T-helper 2 cell (primary cell): ENCODE results near the gene PMVK.
A peak's percentile ranks its signal among the peaks of the same experiment; 100 is the strongest.

Experiments used
- DNase-seq, 5 experiments: peaks; one replicate each; pipeline versions ENCODE4 v3.0.0 to v3.0.0-alpha.2; 2012 to 2022

PMVK gene

GRCh38 chr1:154945962-154946850 lies 9.7 kb upstream of the PMVK start:
- DNase-seq: no peak

GRCh38 chr1:154945160-154945961 lies 8.8 kb upstream of the PMVK start:
- no peak for DNase-seq

- no peak for DNase-seq
Measured at GRCh38 chr1:154944401-154945159, 8.1 kb upstream of the PMVK start.

GRCh38 chr1:154943649-154944400 lies 7.3 kb upstream of the PMVK start:
- peak in 1 of 5 experiments; percentile 51 for DNase-seq

- DNase-seq: peak in 1 of 5 experiments; percentile 40
Measured at GRCh38 chr1:154941333-154942013, 5.0 kb upstream of the PMVK start.

GRCh38 chr1:154940651-154941194 lies 4.2 kb upstream of the PMVK start:
- DNase-seq: peak in 1 of 5 experiments; percentile 78

GRCh38 chr1:154940213-154940560 lies 3.7 kb upstream of the PMVK start:
- DNase-seq: no peak

- no peak for DNase-seq
Measured at GRCh38 chr1:154938604-154939399, 2.3 kb upstream of the PMVK start.

- no peak for DNase-seq
Measured at GRCh38 chr1:154937988-154938386, 1.5 kb upstream of the PMVK start.

GRCh38 chr1:154937085-154937987 lies 817 bp upstream of the PMVK start:
- DNase-seq: peak; percentile 78 to 98 (median 91)

GRCh38 chr1:154935749-154936554 lies 567 bp downstream of the PMVK start:
- DNase-seq: peak in 2 of 5 experiments; percentile 18 to 58

GRCh38 chr1:154934358-154934948 lies 2.1 kb downstream of the PMVK start:
- DNase-seq: no peak

- no peak for DNase-seq
Measured at GRCh38 chr1:154931940-154932487, 4.5 kb downstream of the PMVK start.

GRCh38 chr1:154926201-154926600 lies 10.3 kb downstream of the PMVK start:
- no peak for DNase-seq

- DNase-seq: no peak
Measured at GRCh38 chr1:154925335-154926170, 11.0 kb downstream of the PMVK start.

GRCh38 chr1:154923695-154924094 lies 12.8 kb downstream of the PMVK start:
- DNase-seq: no peak

GRCh38 chr1:154913273-154913672 lies 23.2 kb downstream of the PMVK start:
- DNase-seq: no peak
